Lower lobe of right lung (tissue), 2 donors: ENCODE results near the gene CTNNA3. TPM values are rescaled to one million over a fixed set of nuclear protein-coding genes. Genes with fewer than 3 reads are reported as not detected.
"Not testable (repeated sequence)": the region's sequence is repeated elsewhere in the genome, so short reads cannot be mapped to it uniquely, and the experiment has no call there.

Experiments used
- ATAC-seq, 2 donors: fragments of 200-7000 bp; cut with Tn5 transposase; one replicate each; pipeline ENCODE4 v1.9.1; 2020 to 2022; ENCODE audit warnings: mild to moderate bottlenecking in 2 of 2, moderate library complexity in 2 of 2
- DNase-seq: peaks from one replicate; pipeline ENCODE4 v3.0.0-alpha.2; 2020
- H3K27ac ChIP-seq: fragments of 200-600 bp; one replicate; pipeline ENCODE4 v1.8.0; 2022
- H3K27me3 ChIP-seq: fragments of 200-600 bp; one replicate; pipeline ENCODE4 v1.8.0; 2022; ENCODE audit warnings: low read depth
- H3K36me3 ChIP-seq: fragments of 200-600 bp; one replicate; pipeline ENCODE4 v1.8.0; 2022; ENCODE audit warnings: mild to moderate bottlenecking
- H3K4me1 ChIP-seq: fragments of 200-600 bp; one replicate; pipeline ENCODE4 v1.8.0; 2022
- H3K4me3 ChIP-seq: fragments of 200-600 bp; one replicate; pipeline ENCODE4 v1.8.0; 2022; ENCODE audit warnings: mild to moderate bottlenecking
- H3K9me3 ChIP-seq: fragments of 200-600 bp; one replicate; pipeline ENCODE4 v1.8.0; 2022
- CTCF ChIP-seq: fragments of 200-600 bp; IDR thresholded peaks from one replicate; pipeline ENCODE4 v1.8.0; 2022; ENCODE audit warnings: antibody characterized with exemption, mild to moderate bottlenecking
- intact Hi-C: fragments of 100-400 bp; cut with DNase I; formaldehyde crosslinking; loops from one replicate; pipeline ENCODE4 v1.11.0; 2022
- total RNA-seq: library from RNA; stranded (reverse); fragmentation: NEBNext Ultra II Directional; extraction: Animal tissue kit (Norgen Biotek cat#: 25700); gene quantifications from one replicate; pipeline ENCODE4 v1.2.1, GENCODE V29; 2021
- donor health status: DM: no; HTN: yes; CAD: no; lungs with severe emphysema.

Gene CTNNA3
- total RNA-seq, 1 donor from 2014 or later, result not detected

GRCh38 chr10:66366163-66366562, 1329.8 kb downstream of the CTNNA3 start:
- no peak for TF ChIP-seq CTCF
- peaks cover 3% of the 10 kb centered on the region for H3K9me3 ChIP-seq
- DNase-seq (no peak), ATAC-seq (no peak)
- H3K4me1 ChIP-seq, result no peaks in the 10 kb centered on the region
- H3K36me3 ChIP-seq, result no peaks in the 10 kb centered on the region
- intact Hi-C loops, result no loop called here
- H3K27ac ChIP-seq, result no peak overlapping the region
- H3K4me3 ChIP-seq, result no peak overlapping the region
- no peaks in the 10 kb centered on the region for H3K27me3 ChIP-seq

- intact Hi-C loops, result no loop called here
- Histone ChIP-seq H3K27ac (no peak overlapping the region), H3K9me3 (peaks cover 3% of the 10 kb centered on the region), H3K36me3 (no peaks in the 10 kb centered on the region), H3K4me1 (no peaks in the 10 kb centered on the region), H3K27me3 (no peaks in the 10 kb centered on the region), H3K4me3 (no peak overlapping the region)
- no peak for TF ChIP-seq CTCF
- no peak for DNase-seq
- no peak for ATAC-seq
Measured at GRCh38 chr10:66365686-66366085, 1330.3 kb downstream of the CTNNA3 start.

GRCh38 chr10:66362522-66362921, 1333.5 kb downstream of the CTNNA3 start:
- Histone ChIP-seq H3K9me3 (peaks cover 3% of the 10 kb centered on the region), H3K27ac (no peak overlapping the region), H3K27me3 (no peaks in the 10 kb centered on the region), H3K36me3 (no peaks in the 10 kb centered on the region), H3K4me1 (no peaks in the 10 kb centered on the region), H3K4me3 (no peak overlapping the region)
- intact Hi-C loops, result no loop called here
- DNase-seq, result no peak
- ATAC-seq, result no peak
- TF ChIP-seq CTCF, result no peak

- DNase-seq, intact Hi-C loops, H3K27me3 ChIP-seq, H3K4me1 ChIP-seq, ATAC-seq, H3K9me3 ChIP-seq, H3K27ac ChIP-seq, H3K4me3 ChIP-seq, H3K36me3 ChIP-seq: not testable (repeated sequence)
Measured at GRCh38 chr10:66353822-66354221, 1342.2 kb downstream of the CTNNA3 start.

- Histone ChIP-seq H3K4me3 (no peak overlapping the region), H3K27ac (no peak overlapping the region), H3K27me3 (no peaks in the 10 kb centered on the region), H3K4me1 (no peaks in the 10 kb centered on the region), H3K36me3 (no peaks in the 10 kb centered on the region), H3K9me3 (no peaks in the 10 kb centered on the region)
- DNase-seq (no peak), ATAC-seq (no peak)
- no peak for TF ChIP-seq CTCF
- intact Hi-C loops, result no loop called here
Measured at GRCh38 chr10:66353422-66353821, 1342.6 kb downstream of the CTNNA3 start.

- DNase-seq, result no peak
- ATAC-seq, result no peak
- Histone ChIP-seq H3K9me3 (no peaks in the 10 kb centered on the region), H3K27me3 (no peaks in the 10 kb centered on the region), H3K36me3 (no peaks in the 10 kb centered on the region), H3K4me3 (no peak overlapping the region), H3K4me1 (no peaks in the 10 kb centered on the region), H3K27ac (no peak overlapping the region)
- TF ChIP-seq CTCF, result no peak
- intact Hi-C loops, result no loop called here
Measured at GRCh38 chr10:66350622-66351399, 1345.2 kb downstream of the CTNNA3 start.
